ENCODE data around the gene TCN2.

TCN2 gene

DNA sequence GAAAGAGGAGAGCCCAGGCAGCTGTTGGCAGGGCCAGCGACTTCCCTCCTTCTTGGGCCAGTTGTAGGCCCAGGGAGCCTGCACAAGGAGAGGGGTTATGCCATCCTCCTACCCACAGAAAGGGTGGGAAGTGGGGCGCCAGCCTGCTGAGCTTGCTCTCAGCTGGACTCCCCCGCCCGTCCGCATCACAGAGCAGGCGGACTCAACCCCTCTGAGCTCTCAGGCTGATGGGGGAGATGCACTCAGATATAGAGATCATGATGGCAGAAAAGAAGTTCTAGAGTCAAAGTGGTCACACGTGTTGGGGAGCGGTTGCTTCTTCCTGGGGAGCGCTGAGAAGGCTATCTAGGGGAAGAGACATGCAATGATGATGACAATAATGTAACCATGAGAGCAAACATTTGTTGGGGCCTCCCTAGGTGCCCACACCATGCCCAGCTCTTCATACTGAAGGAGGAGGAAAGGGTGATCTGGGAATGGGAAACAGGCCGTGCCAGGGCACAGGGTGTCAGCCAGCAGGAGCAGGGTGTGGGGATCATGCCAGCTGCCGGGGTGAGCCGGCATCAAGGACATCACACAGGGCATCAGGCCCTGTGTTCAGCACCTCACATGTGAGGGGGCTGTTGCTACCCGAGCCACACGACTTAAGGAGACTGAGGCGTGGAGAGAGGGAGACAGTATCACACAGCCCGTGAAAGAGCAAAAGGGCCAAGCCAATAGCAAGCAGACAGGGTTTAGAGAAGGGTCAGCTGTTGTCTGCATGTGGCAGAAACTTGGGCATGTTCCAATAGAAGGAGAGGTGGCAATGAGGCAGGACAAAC, 36.3 kb downstream of the TCN2 start:
- ATAC-seq, result peak; percentile 22; the same call in 1 of the 3 replicates
- TF ChIP-seq, protein P1, sequence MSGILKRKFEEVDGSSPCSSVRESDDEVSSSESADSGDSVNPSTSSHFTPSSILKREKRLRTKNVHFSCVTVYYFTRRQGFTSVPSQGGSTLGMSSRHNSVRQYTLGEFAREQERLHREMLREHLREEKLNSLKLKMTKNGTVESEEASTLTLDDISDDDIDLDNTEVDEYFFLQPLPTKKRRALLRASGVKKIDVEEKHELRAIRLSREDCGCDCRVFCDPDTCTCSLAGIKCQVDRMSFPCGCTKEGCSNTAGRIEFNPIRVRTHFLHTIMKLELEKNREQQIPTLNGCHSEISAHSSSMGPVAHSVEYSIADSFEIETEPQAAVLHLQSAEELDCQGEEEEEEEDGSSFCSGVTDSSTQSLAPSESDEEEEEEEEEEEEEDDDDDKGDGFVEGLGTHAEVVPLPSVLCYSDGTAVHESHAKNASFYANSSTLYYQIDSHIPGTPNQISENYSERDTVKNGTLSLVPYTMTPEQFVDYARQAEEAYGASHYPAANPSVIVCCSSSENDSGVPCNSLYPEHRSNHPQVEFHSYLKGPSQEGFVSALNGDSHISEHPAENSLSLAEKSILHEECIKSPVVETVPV (CRISPR knock-in tag; IDR thresholded peaks at IDR 0.05), result no peak

DNA sequence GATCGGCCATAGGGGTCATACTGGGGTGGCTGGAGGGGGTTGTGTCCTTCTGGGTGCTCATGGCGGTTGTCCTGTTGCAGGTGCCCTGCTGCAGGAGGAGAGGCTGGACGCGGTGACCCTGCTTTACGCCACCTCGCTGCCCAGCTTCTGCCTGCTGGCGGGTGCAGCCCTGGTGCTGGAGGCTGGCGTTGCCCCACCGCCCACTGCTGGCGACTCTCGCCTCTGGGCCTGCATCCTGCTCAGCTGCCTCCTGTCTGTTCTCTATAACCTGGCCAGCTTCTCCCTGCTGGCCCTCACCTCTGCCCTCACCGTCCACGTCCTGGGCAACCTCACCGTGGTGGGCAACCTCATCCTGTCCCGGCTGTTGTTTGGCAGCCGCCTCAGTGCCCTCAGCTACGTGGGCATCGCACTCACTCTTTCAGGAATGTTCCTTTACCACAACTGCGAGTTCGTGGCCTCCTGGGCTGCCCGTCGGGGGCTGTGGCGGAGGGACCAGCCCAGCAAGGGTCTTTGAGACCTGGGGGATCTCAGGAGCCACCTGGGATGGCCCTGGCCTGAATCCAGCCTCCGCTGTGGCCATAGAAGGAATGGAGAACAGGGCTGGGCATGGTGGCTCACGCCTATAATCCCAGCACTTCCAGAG, 39.7 kb downstream of the TCN2 start:
- no peak for ATAC-seq
- TF ChIP-seq BACH2 (CRISPR knock-in tag; IDR thresholded peaks at IDR 0.05; ENCODE audit: borderline replicate concordance), result no peak
- TF ChIP-seq TCF4 (CRISPR knock-in tag; IDR thresholded peaks at IDR 0.05; ENCODE audit: borderline replicate concordance), result no peak
- no peak for TF ChIP-seq PPARA (CRISPR knock-in tag; IDR thresholded peaks at IDR 0.05; ENCODE audit: borderline replicate concordance)

DNA sequence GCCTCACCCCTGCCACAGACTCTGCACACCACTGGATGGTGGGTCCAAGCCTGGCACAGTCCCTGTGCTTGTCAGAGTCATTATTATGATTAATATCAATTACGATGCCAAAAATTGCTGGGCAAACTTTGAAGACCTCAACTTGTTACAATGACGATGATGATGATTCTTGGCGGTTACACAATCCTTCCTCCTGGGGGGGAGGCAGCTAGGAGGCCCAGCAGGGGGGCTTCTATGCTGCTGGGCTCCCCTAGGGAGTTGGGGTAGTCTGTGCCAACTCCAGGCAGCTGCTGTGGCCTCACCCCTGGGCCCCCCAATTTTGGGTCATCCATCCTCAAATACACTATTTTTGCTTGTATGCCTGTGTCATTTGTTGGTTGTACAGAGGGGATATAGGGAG, 40.6 kb downstream of the TCN2 start:
- TF ChIP-seq TOX (CRISPR knock-in tag; IDR thresholded peaks at IDR 0.05; ENCODE audit: borderline replicate concordance) (no peak), ARNTL (CRISPR knock-in tag; IDR thresholded peaks at IDR 0.05; ENCODE audit: borderline replicate concordance, low read depth) (no peak), PPARA (CRISPR knock-in tag; IDR thresholded peaks at IDR 0.05; ENCODE audit: borderline replicate concordance) (no peak), ZNF565 (CRISPR knock-in tag; conservative IDR thresholded peaks at IDR 0.05; ENCODE audit: low read depth) (no peak), PATZ1 (CRISPR knock-in tag; IDR thresholded peaks at IDR 0.05; ENCODE audit: borderline replicate concordance) (no peak)
- TF ChIP-seq, protein P1 (CRISPR knock-in tag; IDR thresholded peaks at IDR 0.05), result no peak
- no peak for ATAC-seq

DNA sequence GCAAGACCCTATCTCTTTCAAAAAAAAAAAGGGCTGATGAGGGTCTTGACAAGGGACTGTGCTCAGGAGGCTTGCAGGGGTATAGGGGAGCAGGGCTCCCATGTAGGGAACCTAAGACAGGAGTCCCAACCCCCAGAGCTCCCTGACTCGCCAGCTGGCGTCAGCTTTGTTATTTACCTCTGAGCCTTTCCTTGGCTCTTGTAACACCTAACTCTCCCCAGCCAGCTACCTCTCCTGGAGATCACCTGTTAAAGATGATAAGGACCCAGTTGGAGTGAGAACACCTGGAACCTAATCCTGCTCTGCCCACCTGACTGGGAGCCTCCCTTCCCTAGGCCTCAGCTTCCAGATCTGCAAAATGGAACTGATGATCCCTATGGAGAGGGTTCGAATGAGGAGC, 41.9 kb downstream of the TCN2 start:
- TF ChIP-seq ARNTL (CRISPR knock-in tag; IDR thresholded peaks at IDR 0.05; ENCODE audit: borderline replicate concordance, low read depth) (no peak), TOX (CRISPR knock-in tag; IDR thresholded peaks at IDR 0.05; ENCODE audit: borderline replicate concordance) (no peak), OSR1 (CRISPR knock-in tag; IDR thresholded peaks at IDR 0.05) (no peak), ZFP3 (CRISPR knock-in tag; IDR thresholded peaks at IDR 0.05) (no peak), PATZ1 (CRISPR knock-in tag; IDR thresholded peaks at IDR 0.05; ENCODE audit: borderline replicate concordance) (no peak), ZFP30 (CRISPR knock-in tag; IDR thresholded peaks at IDR 0.05) (no peak), ZNF70 (CRISPR knock-in tag; IDR thresholded peaks at IDR 0.05) (no peak), ZNF565 (CRISPR knock-in tag; conservative IDR thresholded peaks at IDR 0.05; ENCODE audit: low read depth) (no peak), BACH2 (CRISPR knock-in tag; IDR thresholded peaks at IDR 0.05; ENCODE audit: borderline replicate concordance) (no peak), CREB5 (CRISPR knock-in tag; IDR thresholded peaks at IDR 0.05; ENCODE audit: low read depth) (no peak), TCF4 (CRISPR knock-in tag; IDR thresholded peaks at IDR 0.05; ENCODE audit: borderline replicate concordance) (no peak), ESRRG (CRISPR knock-in tag; IDR thresholded peaks at IDR 0.05) (no peak), RARB (CRISPR knock-in tag; IDR thresholded peaks at IDR 0.05) (no peak)
- TF ChIP-seq, protein P2, sequence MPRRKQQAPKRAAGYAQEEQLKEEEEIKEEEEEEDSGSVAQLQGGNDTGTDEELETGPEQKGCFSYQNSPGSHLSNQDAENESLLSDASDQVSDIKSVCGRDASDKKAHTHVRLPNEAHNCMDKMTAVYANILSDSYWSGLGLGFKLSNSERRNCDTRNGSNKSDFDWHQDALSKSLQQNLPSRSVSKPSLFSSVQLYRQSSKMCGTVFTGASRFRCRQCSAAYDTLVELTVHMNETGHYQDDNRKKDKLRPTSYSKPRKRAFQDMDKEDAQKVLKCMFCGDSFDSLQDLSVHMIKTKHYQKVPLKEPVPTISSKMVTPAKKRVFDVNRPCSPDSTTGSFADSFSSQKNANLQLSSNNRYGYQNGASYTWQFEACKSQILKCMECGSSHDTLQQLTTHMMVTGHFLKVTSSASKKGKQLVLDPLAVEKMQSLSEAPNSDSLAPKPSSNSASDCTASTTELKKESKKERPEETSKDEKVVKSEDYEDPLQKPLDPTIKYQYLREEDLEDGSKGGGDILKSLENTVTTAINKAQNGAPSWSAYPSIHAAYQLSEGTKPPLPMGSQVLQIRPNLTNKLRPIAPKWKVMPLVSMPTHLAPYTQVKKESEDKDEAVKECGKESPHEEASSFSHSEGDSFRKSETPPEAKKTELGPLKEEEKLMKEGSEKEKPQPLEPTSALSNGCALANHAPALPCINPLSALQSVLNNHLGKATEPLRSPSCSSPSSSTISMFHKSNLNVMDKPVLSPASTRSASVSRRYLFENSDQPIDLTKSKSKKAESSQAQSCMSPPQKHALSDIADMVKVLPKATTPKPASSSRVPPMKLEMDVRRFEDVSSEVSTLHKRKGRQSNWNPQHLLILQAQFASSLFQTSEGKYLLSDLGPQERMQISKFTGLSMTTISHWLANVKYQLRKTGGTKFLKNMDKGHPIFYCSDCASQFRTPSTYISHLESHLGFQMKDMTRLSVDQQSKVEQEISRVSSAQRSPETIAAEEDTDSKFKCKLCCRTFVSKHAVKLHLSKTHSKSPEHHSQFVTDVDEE (CRISPR knock-in tag; IDR thresholded peaks at IDR 0.05), result no peak
- TF ChIP-seq, protein P1 (CRISPR knock-in tag; IDR thresholded peaks at IDR 0.05), result no peak
- ATAC-seq, result no peak
